Mesothelial cell of epicardium (in vitro differentiated cells): Measurements from ENCODE around the gene MUTYH. TPM values are rescaled to one million over a fixed set of nuclear protein-coding genes. Genes with fewer than 3 reads are reported as not detected.

Source experiments
- DNase-seq, 2 experiments: peaks; one replicate each; pipeline ENCODE4 v3.0.0; 2021; ENCODE audit warnings: low spot score in 2 of 2; ENCODE audit not compliant: unreplicated experiment in 2 of 2
- H3K27ac Mint-ChIP-seq: 2 replicates; pipeline ENCODE4 v1.8.0; 2021; ENCODE audit warnings: mixed read lengths
- H3K27me3 Mint-ChIP-seq: 2 replicates; pipeline ENCODE4 v1.8.0; 2021; ENCODE audit warnings: low read depth, mixed read lengths
- H3K36me3 Mint-ChIP-seq: 2 replicates; pipeline ENCODE4 v1.8.0; 2021; ENCODE audit warnings: mixed read lengths
- H3K4me1 Mint-ChIP-seq: 2 replicates; pipeline ENCODE4 v1.8.0; 2021; ENCODE audit warnings: mixed read lengths
- H3K4me3 Mint-ChIP-seq: 2 replicates; pipeline ENCODE4 v1.8.0; 2021; ENCODE audit warnings: mild to moderate bottlenecking, moderate library complexity, mixed read lengths
- H3K9me3 Mint-ChIP-seq: 2 replicates; pipeline ENCODE4 v1.8.0; 2021; ENCODE audit warnings: mixed read lengths
- total RNA-seq: library from RNA; stranded (reverse); gene quantifications from 3 replicates; pipeline ENCODE4 v1.2.1, GENCODE V29; 2021
- TF ChIP-seq, protein P1 (sequence below): fragments of 200-600 bp; sonication (generic); IDR thresholded peaks from one replicate; pipeline ENCODE4 v1.5.0; 2021; ENCODE audit warnings: antibody characterized with exemption; ENCODE audit not compliant: unreplicated experiment

MUTYH gene
- total RNA-seq, 1 donor from 2014 or later: 43.0 TPM

DNA sequence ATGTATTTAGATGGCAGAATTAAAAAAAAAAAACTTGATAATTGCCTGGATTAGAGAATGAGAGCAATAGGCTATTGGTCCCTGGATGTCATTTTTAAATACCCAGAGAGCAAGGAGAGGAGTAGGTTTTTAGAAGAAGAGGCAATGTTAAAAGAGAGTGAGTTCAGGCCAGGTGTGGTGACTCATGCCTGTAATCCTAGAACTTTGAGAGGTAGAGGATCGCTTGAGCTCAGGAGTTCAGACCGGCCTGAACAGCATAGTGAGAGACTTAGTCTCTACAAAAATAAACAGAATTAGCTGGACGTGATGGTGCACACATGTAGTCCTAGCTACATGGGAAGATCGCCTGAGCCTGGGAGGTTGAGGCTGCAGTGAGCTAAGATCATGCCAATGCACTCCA lies 15.9 kb upstream of the MUTYH start:
- no peak for DNase-seq
- no peaks in the 10 kb centered on the region for H3K36me3 Mint-ChIP-seq
- H3K4me1 Mint-ChIP-seq: peaks cover 9% of the 10 kb centered on the region
- no peak overlapping the region for H3K4me3 Mint-ChIP-seq
- no peaks in the 10 kb centered on the region for H3K9me3 Mint-ChIP-seq
- TF ChIP-seq, protein P1, sequence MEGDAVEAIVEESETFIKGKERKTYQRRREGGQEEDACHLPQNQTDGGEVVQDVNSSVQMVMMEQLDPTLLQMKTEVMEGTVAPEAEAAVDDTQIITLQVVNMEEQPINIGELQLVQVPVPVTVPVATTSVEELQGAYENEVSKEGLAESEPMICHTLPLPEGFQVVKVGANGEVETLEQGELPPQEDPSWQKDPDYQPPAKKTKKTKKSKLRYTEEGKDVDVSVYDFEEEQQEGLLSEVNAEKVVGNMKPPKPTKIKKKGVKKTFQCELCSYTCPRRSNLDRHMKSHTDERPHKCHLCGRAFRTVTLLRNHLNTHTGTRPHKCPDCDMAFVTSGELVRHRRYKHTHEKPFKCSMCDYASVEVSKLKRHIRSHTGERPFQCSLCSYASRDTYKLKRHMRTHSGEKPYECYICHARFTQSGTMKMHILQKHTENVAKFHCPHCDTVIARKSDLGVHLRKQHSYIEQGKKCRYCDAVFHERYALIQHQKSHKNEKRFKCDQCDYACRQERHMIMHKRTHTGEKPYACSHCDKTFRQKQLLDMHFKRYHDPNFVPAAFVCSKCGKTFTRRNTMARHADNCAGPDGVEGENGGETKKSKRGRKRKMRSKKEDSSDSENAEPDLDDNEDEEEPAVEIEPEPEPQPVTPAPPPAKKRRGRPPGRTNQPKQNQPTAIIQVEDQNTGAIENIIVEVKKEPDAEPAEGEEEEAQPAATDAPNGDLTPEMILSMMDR: no peak
- H3K27me3 Mint-ChIP-seq: no peaks in the 10 kb centered on the region
- H3K27ac Mint-ChIP-seq: no peak overlapping the region

- Mint-ChIP-seq H3K27me3 (no peaks in the 10 kb centered on the region), H3K27ac (no peak overlapping the region), H3K36me3 (no peaks in the 10 kb centered on the region), H3K9me3 (no peaks in the 10 kb centered on the region), H3K4me3 (no peak overlapping the region), H3K4me1 (peaks cover 9% of the 10 kb centered on the region)
- no peak for DNase-seq
- TF ChIP-seq, protein P1: no peak
Observed at GRCh38 chr1:45355683-45356082, 15.4 kb upstream of the MUTYH start.

- H3K4me1 Mint-ChIP-seq: peaks cover 1% of the 10 kb centered on the region
- H3K27me3 Mint-ChIP-seq: no peaks in the 10 kb centered on the region
- H3K27ac Mint-ChIP-seq: no peak overlapping the region
- TF ChIP-seq, protein P1: no peak
- H3K4me3 Mint-ChIP-seq: no peak overlapping the region
- no peaks in the 10 kb centered on the region for H3K36me3 Mint-ChIP-seq
- no peaks in the 10 kb centered on the region for H3K9me3 Mint-ChIP-seq
- DNase-seq: no peak
Observed at GRCh38 chr1:45354838-45355237, 14.6 kb upstream of the MUTYH start.

DNA sequence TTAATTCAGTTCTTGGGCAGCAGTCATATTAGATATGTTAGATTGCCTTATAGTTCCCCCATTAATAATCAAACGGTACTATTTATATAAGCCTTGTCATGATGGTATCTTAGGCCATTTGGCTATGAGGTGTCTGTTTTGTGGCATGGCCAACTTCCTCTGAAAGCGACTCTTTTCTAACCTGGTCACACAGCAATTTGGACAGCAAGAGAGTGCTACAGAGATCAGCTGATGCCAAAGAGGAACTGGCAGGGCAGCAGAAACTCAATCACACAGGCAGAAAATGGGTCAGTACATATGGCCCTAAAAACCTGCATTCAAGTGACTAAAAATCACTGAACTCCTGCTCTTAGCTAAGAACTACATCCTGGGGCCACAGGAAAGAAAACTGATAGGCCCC lies 13.4 kb upstream of the MUTYH start:
- H3K4me3 Mint-ChIP-seq: no peak overlapping the region
- H3K9me3 Mint-ChIP-seq: no peaks in the 10 kb centered on the region
- H3K27me3 Mint-ChIP-seq: no peaks in the 10 kb centered on the region
- H3K27ac Mint-ChIP-seq: no peak overlapping the region
- DNase-seq: no peak
- H3K36me3 Mint-ChIP-seq: no peaks in the 10 kb centered on the region
- H3K4me1 Mint-ChIP-seq: peaks cover 4% of the 10 kb centered on the region
- TF ChIP-seq, protein P1: no peak

GRCh38 chr1:45351508-45351907 lies 11.3 kb upstream of the MUTYH start:
- Mint-ChIP-seq H3K27me3 (no peaks in the 10 kb centered on the region), H3K4me1 (peaks cover 6% of the 10 kb centered on the region), H3K4me3 (no peak overlapping the region), H3K36me3 (no peaks in the 10 kb centered on the region), H3K9me3 (no peaks in the 10 kb centered on the region), H3K27ac (no peak overlapping the region)
- no peak for DNase-seq
- TF ChIP-seq, protein P1: no peak

DNA sequence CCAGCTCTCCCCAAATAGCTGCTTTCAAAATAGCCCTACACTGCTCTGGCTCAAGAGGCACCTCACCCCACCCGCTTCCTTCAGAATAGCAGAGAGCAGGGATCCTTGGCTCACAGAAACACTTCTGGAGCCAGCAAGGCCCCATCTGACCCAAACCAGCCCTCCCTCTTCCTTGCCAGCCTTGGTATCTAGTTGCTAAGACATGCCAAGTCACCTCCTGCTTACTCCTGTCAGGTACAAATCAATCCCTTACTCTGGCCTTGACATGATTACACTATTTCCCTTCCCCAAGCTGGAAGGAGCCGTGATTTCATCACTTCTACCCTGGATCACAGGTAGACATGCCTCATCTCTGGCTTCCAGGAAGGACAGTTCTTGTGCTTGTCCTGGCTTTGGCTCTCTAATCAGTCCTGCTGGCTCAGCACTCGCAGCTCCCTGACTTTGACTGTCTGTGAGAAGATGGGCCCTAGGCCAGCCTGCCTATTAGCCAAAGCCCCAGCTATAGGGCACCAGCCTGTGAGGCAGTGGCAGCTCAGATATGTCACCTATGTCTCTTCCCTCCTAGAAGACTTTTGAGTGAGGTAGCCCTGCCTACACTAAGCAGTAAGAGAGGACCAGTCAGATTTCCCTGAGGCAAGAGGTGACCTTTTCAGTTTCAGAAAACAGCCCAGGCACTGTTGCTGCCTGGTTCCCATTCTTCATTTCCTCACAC lies 8.9 kb upstream of the MUTYH start:
- Mint-ChIP-seq H3K9me3 (no peaks in the 10 kb centered on the region), H3K36me3 (peaks cover 6% of the 10 kb centered on the region), H3K4me1 (peaks cover 6% of the 10 kb centered on the region), H3K4me3 (no peak overlapping the region), H3K27me3 (no peaks in the 10 kb centered on the region), H3K27ac (no peak overlapping the region)
- DNase-seq: no peak
- TF ChIP-seq, protein P1: no peak
